Tibial artery (tissue), 4 donors: ENCODE results near the gene KDR.
A peak's percentile ranks its signal among the peaks of the same experiment; 100 is the strongest.

Experiments
- DNase-seq, 2 donors: peaks; one replicate each; pipeline ENCODE4 v3.0.0-alpha.2; 2019
- H3K27ac ChIP-seq, 2 donors: fragments of 200-600 bp; sonication (generic) in 1 of 2; 1 replicate in 1 of 2; 2 replicates in 1 of 2; pipeline ENCODE4 v1.5.1; 2018 to 2019; ENCODE audit warnings: mild to moderate bottlenecking in 1 of 2
- H3K27me3 ChIP-seq, 2 donors: fragments of 200-600 bp; sonication (generic) in 1 of 2; one replicate each; pipeline versions ENCODE4 v1.5.1 to v1.6.0; 2016 to 2019
- H3K36me3 ChIP-seq, 3 donors: fragments of 200-600 bp; sonication (generic) in 2 of 3; one replicate each; pipeline ENCODE4 v1.5.1; 2016 to 2019; ENCODE audit warnings: mild to moderate bottlenecking in 2 of 3
- H3K4me1 ChIP-seq, 4 donors: fragments of 200-600 bp; sonication (generic) in 2 of 4; 1 replicate in 3 of 4; 2 replicates in 1 of 4; pipeline ENCODE4 v1.5.1; 2016 to 2019
- H3K4me3 ChIP-seq, 2 donors: fragments of 200-600 bp; sonication (generic) in 1 of 2; 1 replicate in 1 of 2; 2 replicates in 1 of 2; pipeline ENCODE4 v1.5.1; 2018 to 2019; ENCODE audit warnings: mild to moderate bottlenecking in 2 of 2
- H3K9me3 ChIP-seq, 3 donors: fragments of 200-600 bp; sonication (generic) in 1 of 3; one replicate each; pipeline ENCODE4 v1.5.1; 2016 to 2019
- intact Hi-C: fragments of 100-400 bp; cut with DNase I; formaldehyde crosslinking; loops from one replicate; pipeline ENCODE4 v1.15.0; 2023; ENCODE audit warnings: low total_unique reads
- TF ChIP-seq, protein P1 (sequence below), 2 experiments: fragments of 200-600 bp in 1 of 2; fragments of 450-650 bp in 1 of 2; IDR thresholded peaks; one replicate each; pipeline ENCODE4 v1.5.1; 2017 to 2019; ENCODE audit warnings: antibody characterized with exemption in 2 of 2, mild to moderate bottlenecking in 1 of 2, moderate library complexity in 1 of 2

The KDR gene

DNA sequence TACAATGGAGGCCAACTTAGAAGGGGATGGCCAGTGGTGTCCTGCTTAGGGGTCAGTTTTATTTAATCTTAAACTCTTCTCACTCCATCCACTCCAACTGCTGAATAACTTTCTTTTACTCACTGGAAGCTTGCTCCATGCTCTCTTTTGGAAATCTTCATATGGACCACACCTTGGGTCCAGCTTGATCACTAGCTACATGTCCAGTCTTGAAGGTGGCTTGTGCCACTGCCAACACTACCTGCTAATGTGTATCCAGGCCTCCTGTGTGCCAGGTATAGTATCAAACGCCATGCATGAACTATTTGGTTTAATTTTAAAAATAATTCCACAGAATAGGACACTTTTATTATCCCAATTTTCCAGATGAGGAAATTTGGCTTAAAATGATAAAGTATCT, 37.0 kb upstream of the KDR start:
- no peaks in the 10 kb centered on the region for H3K9me3 ChIP-seq
- H3K4me3 ChIP-seq = no peak overlapping the region
- peaks cover 0 to 3% of the 10 kb centered on the region in 2 donors for H3K27me3 ChIP-seq
- no peaks in the 10 kb centered on the region for H3K36me3 ChIP-seq
- peaks cover 0 to 4% (median 2%) of the 10 kb centered on the region in 4 donors for H3K4me1 ChIP-seq
- intact Hi-C loops = no loop called here
- TF ChIP-seq, protein P1, sequence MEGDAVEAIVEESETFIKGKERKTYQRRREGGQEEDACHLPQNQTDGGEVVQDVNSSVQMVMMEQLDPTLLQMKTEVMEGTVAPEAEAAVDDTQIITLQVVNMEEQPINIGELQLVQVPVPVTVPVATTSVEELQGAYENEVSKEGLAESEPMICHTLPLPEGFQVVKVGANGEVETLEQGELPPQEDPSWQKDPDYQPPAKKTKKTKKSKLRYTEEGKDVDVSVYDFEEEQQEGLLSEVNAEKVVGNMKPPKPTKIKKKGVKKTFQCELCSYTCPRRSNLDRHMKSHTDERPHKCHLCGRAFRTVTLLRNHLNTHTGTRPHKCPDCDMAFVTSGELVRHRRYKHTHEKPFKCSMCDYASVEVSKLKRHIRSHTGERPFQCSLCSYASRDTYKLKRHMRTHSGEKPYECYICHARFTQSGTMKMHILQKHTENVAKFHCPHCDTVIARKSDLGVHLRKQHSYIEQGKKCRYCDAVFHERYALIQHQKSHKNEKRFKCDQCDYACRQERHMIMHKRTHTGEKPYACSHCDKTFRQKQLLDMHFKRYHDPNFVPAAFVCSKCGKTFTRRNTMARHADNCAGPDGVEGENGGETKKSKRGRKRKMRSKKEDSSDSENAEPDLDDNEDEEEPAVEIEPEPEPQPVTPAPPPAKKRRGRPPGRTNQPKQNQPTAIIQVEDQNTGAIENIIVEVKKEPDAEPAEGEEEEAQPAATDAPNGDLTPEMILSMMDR (IDR thresholded peaks at IDR 0.05) = no peak
- DNase-seq = no peak
- no peak overlapping the region for H3K27ac ChIP-seq

DNA sequence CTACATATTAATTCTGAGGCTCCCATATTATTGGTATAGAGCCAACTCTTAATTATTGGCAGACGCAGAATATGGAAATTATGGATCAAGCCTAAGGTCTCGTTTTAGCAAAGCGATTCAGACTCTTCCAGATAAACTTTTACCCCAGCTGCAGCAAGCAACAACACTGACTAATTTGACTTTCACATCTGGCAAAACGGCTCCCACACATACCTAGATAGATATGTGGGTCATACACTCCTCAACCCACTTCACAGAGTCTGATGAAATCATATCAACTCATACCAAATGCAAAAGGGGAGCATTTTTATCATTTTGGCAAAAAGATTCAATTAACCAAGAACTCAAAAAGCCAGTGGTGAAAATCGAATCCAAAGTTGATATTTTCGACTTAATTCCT, 36.3 kb upstream of the KDR start:
- intact Hi-C loops = no loop called here
- no peak for DNase-seq
- no peaks in the 10 kb centered on the region for H3K9me3 ChIP-seq
- H3K4me3 ChIP-seq = no peak overlapping the region
- H3K36me3 ChIP-seq = no peaks in the 10 kb centered on the region
- H3K27ac ChIP-seq = no peak overlapping the region
- H3K27me3 ChIP-seq = peaks cover 0 to 6% of the 10 kb centered on the region in 2 donors
- H3K4me1 ChIP-seq = peaks cover 0 to 5% (median 2%) of the 10 kb centered on the region in 4 donors
- TF ChIP-seq, protein P1 (IDR thresholded peaks at IDR 0.05) = no peak

DNA sequence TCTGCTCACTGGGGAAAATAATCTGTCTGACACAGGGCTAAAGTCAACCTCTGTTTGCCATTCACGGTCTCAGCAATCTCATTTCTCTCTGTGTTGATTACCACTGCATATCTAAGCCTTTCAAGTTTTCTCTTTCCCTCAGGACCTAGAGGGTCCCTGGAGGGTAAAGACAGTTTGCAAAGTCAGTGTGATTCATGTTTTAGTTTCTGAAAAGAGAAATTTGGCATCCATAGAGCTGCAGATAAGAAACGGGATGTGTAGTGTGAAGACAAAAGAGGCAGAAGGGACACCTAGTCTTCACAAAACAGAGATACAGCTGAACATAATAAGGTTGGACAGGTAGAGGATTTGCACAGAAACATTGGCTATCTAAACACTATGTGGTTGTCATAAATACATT, 34.5 kb upstream of the KDR start:
- intact Hi-C loops = no loop called here
- Histone ChIP-seq H3K4me3 (no peak overlapping the region), H3K27me3 (peaks cover 0 to 6% of the 10 kb centered on the region in 2 donors), H3K36me3 (no peaks in the 10 kb centered on the region), H3K27ac (no peak overlapping the region), H3K4me1 (peaks cover 0 to 5% (median 2%) of the 10 kb centered on the region in 4 donors), H3K9me3 (no peaks in the 10 kb centered on the region)
- DNase-seq = no peak
- TF ChIP-seq, protein P1 (IDR thresholded peaks at IDR 0.05) = no peak

DNA sequence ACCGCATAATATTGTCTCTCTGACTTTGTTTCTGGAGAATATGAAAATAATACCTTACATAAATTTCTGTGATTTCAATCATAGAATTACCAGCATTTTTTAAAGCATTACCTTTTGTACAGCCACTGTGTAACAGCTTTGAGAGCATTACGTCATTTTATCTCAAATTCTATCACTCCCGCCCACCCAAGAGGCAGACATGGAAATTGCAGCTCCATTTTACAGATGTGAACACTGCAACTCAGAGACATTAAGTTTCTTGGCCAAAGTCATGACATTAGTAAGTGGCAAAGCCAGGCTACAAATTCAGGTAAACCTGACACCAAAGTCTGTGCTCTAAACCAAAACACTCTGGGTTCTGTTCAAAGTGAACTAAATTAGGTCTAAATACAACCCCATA, 33.6 kb upstream of the KDR start:
- H3K27me3 ChIP-seq = peaks cover 0 to 6% of the 10 kb centered on the region in 2 donors
- no peaks in the 10 kb centered on the region for H3K36me3 ChIP-seq
- intact Hi-C loops = no loop called here
- H3K4me3 ChIP-seq = no peak overlapping the region
- no peak for DNase-seq
- TF ChIP-seq, protein P1 (IDR thresholded peaks at IDR 0.05) = no peak
- no peaks in the 10 kb centered on the region for H3K9me3 ChIP-seq
- no peak overlapping the region for H3K27ac ChIP-seq
- H3K4me1 ChIP-seq = peaks cover 0 to 5% (median 2%) of the 10 kb centered on the region in 4 donors

DNA sequence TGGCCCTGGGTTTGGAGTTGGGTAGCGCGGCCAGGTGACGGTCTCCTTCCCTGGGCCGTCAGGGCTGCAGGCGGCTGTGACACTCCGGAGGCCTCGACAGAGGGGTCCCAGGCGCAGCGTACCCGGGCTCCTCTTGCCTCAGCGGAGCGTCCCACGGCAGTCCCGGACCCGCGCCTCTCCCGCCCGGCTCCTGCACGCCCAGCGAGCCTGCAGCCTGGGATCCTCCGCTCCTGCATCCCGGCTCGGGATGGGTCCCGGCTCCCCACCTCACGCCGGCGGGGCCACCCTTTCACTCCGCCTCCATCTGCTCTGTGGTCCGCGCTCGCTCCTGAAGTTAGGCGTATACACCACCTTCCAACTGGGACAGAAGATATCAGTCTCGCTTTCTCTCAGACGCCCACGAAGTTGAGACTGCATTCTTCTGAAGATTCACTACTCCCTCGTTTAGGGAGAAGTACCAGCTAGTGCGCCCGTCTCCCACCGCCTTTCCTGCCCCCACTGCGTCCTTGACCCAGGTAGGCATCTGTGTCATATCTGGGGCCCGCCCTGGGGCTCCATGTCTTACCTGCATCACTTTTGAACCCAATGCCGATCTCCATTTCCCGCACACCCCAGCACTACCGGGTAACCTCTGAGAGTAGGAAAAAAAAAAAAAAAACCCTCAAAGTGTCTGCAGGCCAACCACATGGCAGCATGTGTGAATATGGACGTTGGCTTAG, 32.3 kb upstream of the KDR start:
- intact Hi-C loops = no loop called here
- TF ChIP-seq, protein P1 (IDR thresholded peaks at IDR 0.05) = no peak

More for the DNA sequence above, 32.3 kb upstream of the KDR start:
- Histone ChIP-seq H3K27ac (no peak overlapping the region), H3K36me3 (no peaks in the 10 kb centered on the region), H3K27me3 (peaks cover 0 to 6% of the 10 kb centered on the region in 2 donors), H3K4me3 (peak overlapping the region in 1 of 2 donors; percentile 4), H3K9me3 (no peaks in the 10 kb centered on the region), H3K4me1 (peaks cover 0 to 5% (median 2%) of the 10 kb centered on the region in 4 donors)
- no peak for DNase-seq
